GM12892 (cell line): Measurements from ENCODE around the gene ILF3.

Experiments used
- POLR2A ChIP-seq: IDR thresholded peaks from 2 replicates; pipeline ENCODE4 v1.6.1; 2011; ENCODE audit warnings: low read depth, low read length, control low read depth
- POLR2AphosphoS5 ChIP-seq: IDR thresholded peaks from 2 replicates; pipeline ENCODE4 v1.6.1; 2011; ENCODE audit warnings: low read depth, low read length, control low read depth
- TAF1 ChIP-seq: IDR thresholded peaks from 2 replicates; pipeline ENCODE4 v1.6.1; 2011; ENCODE audit warnings: low read depth, mild to moderate bottlenecking, control low read depth, low read length, borderline replicate concordance

- no peak for TF ChIP-seq POLR2A
- TF ChIP-seq POLR2AphosphoS5 = no peak
- no peak for TF ChIP-seq TAF1
Measured at GRCh38 chr19:10615429-10616023, 38.6 kb upstream of the ILF3 start.
